Neuronal stem cell (in vitro differentiated cells): ENCODE results near the gene ALOX5AP.

ENCODE experiments used
- DNase-seq: peaks from one replicate; pipeline ENCODE4 v3.0.0-alpha.2; 2013; ENCODE audit warnings: low spot score
- H2AFZ ChIP-seq: one replicate; pipeline ENCODE4 v1.6.1; 2013; ENCODE audit warnings: mild to moderate bottlenecking, low read length, inconsistent platforms
- H2AK5ac ChIP-seq: 2 replicates; pipeline ENCODE4 v1.6.1; 2013; ENCODE audit warnings: low read depth, mild to moderate bottlenecking, inconsistent platforms, low read length, moderate library complexity, mixed read lengths
- H2BK120ac ChIP-seq: 2 replicates; pipeline ENCODE4 v1.6.1; 2013; ENCODE audit warnings: low read depth, mild to moderate bottlenecking, inconsistent platforms, low read length, moderate library complexity, mixed read lengths
- H2BK12ac ChIP-seq: one replicate; pipeline ENCODE4 v1.6.1; 2013; ENCODE audit warnings: low read length, inconsistent platforms
- H2BK15ac ChIP-seq: 2 replicates; pipeline ENCODE4 v1.6.1; 2013; ENCODE audit warnings: mild to moderate bottlenecking, low read length, inconsistent platforms, mixed read lengths
- H2BK5ac ChIP-seq: one replicate; pipeline ENCODE4 v1.6.1; 2013; ENCODE audit warnings: inconsistent platforms, mild to moderate bottlenecking, low read length, moderate library complexity
- H3K14ac ChIP-seq: one replicate; pipeline ENCODE4 v1.6.1; 2013; ENCODE audit warnings: low read length, inconsistent platforms
- H3K18ac ChIP-seq: 2 replicates; pipeline ENCODE4 v1.6.1; 2013; ENCODE audit warnings: low read length, inconsistent platforms
- H3K23ac ChIP-seq: 2 replicates; pipeline ENCODE4 v1.6.1; 2013; ENCODE audit warnings: low read depth, mild to moderate bottlenecking, mixed read lengths, low read length, inconsistent platforms; ENCODE audit not compliant: poor library complexity
- H3K27ac ChIP-seq: replicated peaks from 3 replicates; pipeline ENCODE4 v1.5.1; 2013; ENCODE audit warnings: low read length, inconsistent platforms
- H3K27me3 ChIP-seq, 3 experiments: 2 replicates each; pipeline ENCODE4 v1.6.1; 2013; ENCODE audit warnings: low read length in 3 of 3, mild to moderate bottlenecking in 2 of 3, inconsistent platforms in 1 of 3, low read depth in 1 of 3, mixed read lengths in 1 of 3, moderate library complexity in 1 of 3; ENCODE audit not compliant: control insufficient read depth in 3 of 3, insufficient read depth in 3 of 3
- H3K36me3 ChIP-seq, 2 donors: replicated peaks in 1 of 2; 2 replicates each; pipeline ENCODE4 v1.6.1; 2013; ENCODE audit warnings: low read length in 2 of 2; ENCODE audit not compliant: control insufficient read depth in 2 of 2, insufficient read depth in 2 of 2
- H3K4ac ChIP-seq: 2 replicates; pipeline ENCODE4 v1.6.1; 2013; ENCODE audit warnings: inconsistent platforms, mild to moderate bottlenecking, low read length, moderate library complexity
- H3K4me1 ChIP-seq, 2 donors: 1 replicate in 1 of 2; 2 replicates in 1 of 2; pipeline ENCODE4 v1.6.1; 2013; ENCODE audit warnings: low read length in 2 of 2, low read depth in 1 of 2; ENCODE audit not compliant: control insufficient read depth in 2 of 2, insufficient read depth in 1 of 2
- H3K4me2 ChIP-seq: one replicate; pipeline ENCODE4 v1.6.1; 2013; ENCODE audit warnings: mild to moderate bottlenecking, low read length, inconsistent platforms; ENCODE audit not compliant: insufficient read depth, poor library complexity, severe bottlenecking
- H3K4me3 ChIP-seq, 2 donors: 2 replicates each; pipeline ENCODE4 v1.5.1; 2013; ENCODE audit warnings: low read length in 2 of 2, mild to moderate bottlenecking in 2 of 2, inconsistent platforms in 1 of 2, moderate library complexity in 1 of 2
- H3K79me1 ChIP-seq: one replicate; pipeline ENCODE4 v1.6.1; 2013; ENCODE audit warnings: low read depth, mild to moderate bottlenecking, inconsistent platforms, low read length, moderate library complexity
- H3K9ac ChIP-seq: one replicate; pipeline ENCODE4 v1.6.1; 2013; ENCODE audit warnings: mild to moderate bottlenecking, low read depth, low read length, inconsistent platforms; ENCODE audit not compliant: poor library complexity
- H3K9me3 ChIP-seq, 2 donors: replicated peaks in 1 of 2; 2 replicates each; pipeline versions ENCODE3 to v1.6.1; 2013; ENCODE audit warnings: low read length in 2 of 2, mild to moderate bottlenecking in 2 of 2, inconsistent platforms in 1 of 2, low read depth in 1 of 2, mixed read lengths in 1 of 2, moderate library complexity in 1 of 2; ENCODE audit not compliant: control insufficient read depth in 2 of 2, insufficient read depth in 1 of 2
- H4K8ac ChIP-seq: one replicate; pipeline ENCODE4 v1.6.1; 2013; ENCODE audit warnings: low read depth, mild to moderate bottlenecking, inconsistent platforms, low read length, moderate library complexity
- H4K91ac ChIP-seq: one replicate; pipeline ENCODE4 v1.6.1; 2013; ENCODE audit warnings: low read length, low read depth, mild to moderate bottlenecking, inconsistent platforms; ENCODE audit not compliant: poor library complexity
- WGBS, 2 donors: extraction: QIAGEN DNeasy Blood & Tissue Kit; methylation state at CpG; one replicate each; pipeline ENCODE4 v1.1.7; 2013; ENCODE audit warnings: missing lambda C conversion rate in 2 of 2, mixed read lengths in 1 of 2; ENCODE audit not compliant: insufficient read length in 2 of 2, insufficient replicate concordance in 1 of 2; ENCODE audit errors: extremely low coverage in 2 of 2; 5-methylcytosine and 5-hydroxymethylcytosine counted together

ALOX5AP gene

DNA sequence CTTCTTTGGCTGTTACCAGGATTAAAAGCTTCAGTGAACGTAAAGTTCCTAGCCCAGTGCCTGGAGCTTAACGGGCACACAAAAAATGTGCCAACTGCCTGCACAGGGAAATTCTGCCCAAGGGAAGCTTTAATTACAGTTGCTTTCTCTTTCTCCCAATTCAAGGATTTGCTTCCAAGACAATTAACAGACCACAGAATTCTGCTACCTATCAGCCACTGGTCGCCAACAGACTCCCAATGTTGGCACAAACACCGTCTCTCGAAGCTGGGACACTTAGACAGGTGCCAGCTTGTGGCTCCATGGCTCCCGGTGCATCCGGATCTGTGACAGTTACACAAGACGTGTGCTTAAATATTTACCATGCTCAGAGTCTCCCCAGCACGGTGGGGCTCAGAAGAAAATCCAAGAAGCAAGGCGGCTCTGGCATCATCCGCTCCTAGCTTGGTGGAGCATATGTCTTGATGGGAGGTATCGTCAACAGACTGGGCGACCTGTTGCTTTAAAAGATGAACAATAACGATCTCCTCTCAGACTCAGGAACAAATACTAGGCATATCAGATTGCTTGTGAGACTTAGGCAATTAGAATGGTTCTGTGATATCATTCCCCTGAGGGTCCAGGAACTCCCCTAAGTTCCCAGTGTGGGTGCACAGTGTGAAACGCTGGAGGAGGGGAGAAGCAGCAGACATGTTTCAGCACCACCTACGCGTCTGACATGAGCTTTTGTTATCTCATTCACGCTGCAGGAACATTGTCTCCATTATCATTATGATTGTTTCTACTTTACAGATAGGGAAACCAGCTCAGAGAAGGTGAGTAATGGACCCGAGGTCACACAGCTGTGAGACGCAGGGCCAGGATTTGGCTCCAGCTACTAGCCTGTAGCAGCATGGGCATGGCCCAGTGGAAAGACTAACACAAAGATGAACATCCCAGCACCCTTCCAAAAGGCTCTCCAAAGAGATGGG lies 61.6 kb downstream of the ALOX5AP start:
- H2AK5ac ChIP-seq: no peak overlapping the region
- no peaks in the 10 kb centered on the region for H3K9me3 ChIP-seq
- H3K23ac ChIP-seq: no peak overlapping the region
- no peak overlapping the region for H4K91ac ChIP-seq
- no peak overlapping the region for H3K4me3 ChIP-seq
- no peak overlapping the region for H3K9ac ChIP-seq
- no peaks in the 10 kb centered on the region for H3K27me3 ChIP-seq
- no peak overlapping the region for H3K27ac ChIP-seq
- H2BK12ac ChIP-seq: no peak overlapping the region
- no peak overlapping the region for H2BK15ac ChIP-seq
- H3K14ac ChIP-seq: no peak overlapping the region
- no peak overlapping the region for H3K4ac ChIP-seq
- peaks cover 8 to 22% of the 10 kb centered on the region in 2 donors for H3K4me1 ChIP-seq
- H4K8ac ChIP-seq: no peak overlapping the region
- H2BK5ac ChIP-seq: no peak overlapping the region
- H3K36me3 ChIP-seq: no peaks in the 10 kb centered on the region
- WGBS, 2 donors: no CpG with 5 or more reads among the region's 20 CpGs
- H2AFZ ChIP-seq: no peak overlapping the region
- H3K4me2 ChIP-seq: no peak overlapping the region
- DNase-seq: no peak
- H3K79me1 ChIP-seq: no peaks in the 10 kb centered on the region
- no peak overlapping the region for H3K18ac ChIP-seq
- no peak overlapping the region for H2BK120ac ChIP-seq

DNA sequence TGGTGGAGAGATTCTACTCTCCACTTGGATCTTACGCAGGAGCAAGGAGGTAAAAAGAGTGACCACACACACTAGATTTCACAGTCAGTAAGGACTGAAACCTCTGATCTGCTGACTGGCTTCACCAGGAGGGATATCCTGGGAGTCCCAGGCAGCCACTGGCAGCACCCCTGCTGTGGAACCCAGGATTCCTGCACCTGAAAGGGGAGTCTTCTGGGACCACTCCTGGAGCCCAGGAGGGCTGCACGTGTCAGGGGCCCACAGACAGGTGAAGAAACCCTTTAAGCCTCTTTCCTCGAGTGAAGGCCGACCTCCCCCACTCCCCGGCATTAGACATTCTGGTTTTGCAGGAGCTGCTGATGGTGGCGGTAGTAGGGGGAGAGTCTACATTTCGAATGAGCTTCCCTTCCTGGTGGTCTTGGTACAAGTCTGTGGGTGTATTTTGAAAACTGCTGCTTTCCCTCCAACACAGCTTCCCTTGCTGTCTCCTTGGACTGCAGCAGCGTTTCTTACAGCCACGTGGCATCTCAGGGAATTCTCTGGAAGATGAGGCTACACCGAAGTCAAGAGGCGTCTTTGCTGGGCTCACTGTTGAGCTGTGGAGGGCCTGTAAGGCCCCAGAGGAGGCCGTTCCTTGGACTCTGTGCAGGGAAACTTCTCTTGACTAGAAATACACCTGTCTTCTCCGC lies 62.6 kb downstream of the ALOX5AP start:
- Histone ChIP-seq H3K4me3 (no peak overlapping the region), H3K9ac (no peak overlapping the region), H3K18ac (no peak overlapping the region), H3K4me1 (peaks cover 6 to 13% of the 10 kb centered on the region in 2 donors), H3K4me2 (no peak overlapping the region), H2AK5ac (no peak overlapping the region), H2BK12ac (no peak overlapping the region), H2BK120ac (no peak overlapping the region), H3K4ac (no peak overlapping the region), H3K79me1 (no peaks in the 10 kb centered on the region), H3K9me3 (no peaks in the 10 kb centered on the region), H3K23ac (no peak overlapping the region), H3K27ac (no peak overlapping the region), H2BK15ac (no peak overlapping the region), H2BK5ac (no peak overlapping the region), H3K36me3 (no peaks in the 10 kb centered on the region), H4K91ac (no peak overlapping the region), H3K27me3 (no peaks in the 10 kb centered on the region), H4K8ac (no peak overlapping the region), H3K14ac (no peak overlapping the region), H2AFZ (peak overlapping the region; percentile 48)
- WGBS, 2 donors: no CpG with 5 or more reads among the region's 13 CpGs
- DNase-seq: no peak

DNA sequence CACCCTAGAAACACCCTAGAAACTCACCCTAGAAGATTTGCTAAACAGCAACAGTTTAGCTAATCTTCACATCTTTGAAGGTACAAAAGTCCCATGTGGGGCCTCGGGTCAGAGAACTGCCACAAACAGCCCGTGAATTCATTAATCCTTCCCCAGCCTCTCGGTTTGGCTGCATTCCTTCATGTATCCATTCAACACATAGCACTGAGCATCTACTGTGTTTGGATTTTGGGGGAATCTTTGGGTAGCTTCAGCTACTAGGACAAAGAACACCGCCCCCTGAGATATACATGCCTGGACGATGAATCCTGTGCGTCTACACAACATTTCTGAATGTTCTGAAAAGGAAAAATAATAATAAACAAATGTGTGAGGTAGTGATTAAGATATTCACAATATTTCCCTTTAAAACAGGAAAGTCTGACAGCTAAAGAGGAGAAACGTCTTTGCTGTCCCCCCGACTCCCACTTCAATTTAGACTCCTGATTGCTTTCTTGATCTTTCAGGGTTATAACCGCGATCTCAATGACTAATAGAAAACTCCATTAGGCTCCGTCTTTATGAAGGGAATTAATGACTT lies 63.5 kb downstream of the ALOX5AP start:
- DNase-seq: no peak
- no CpG with 5 or more reads among the region's 11 CpGs for WGBS, 2 donors
- Histone ChIP-seq H3K23ac (no peak overlapping the region), H2BK15ac (no peak overlapping the region), H3K4ac (no peak overlapping the region), H3K14ac (no peak overlapping the region), H3K36me3 (no peaks in the 10 kb centered on the region), H3K79me1 (no peaks in the 10 kb centered on the region), H3K27me3 (no peaks in the 10 kb centered on the region), H3K27ac (no peak overlapping the region), H3K4me1 (peaks cover 8 to 12% of the 10 kb centered on the region in 2 donors), H4K91ac (no peak overlapping the region), H2BK5ac (no peak overlapping the region), H3K18ac (no peak overlapping the region), H3K9me3 (no peaks in the 10 kb centered on the region), H2AFZ (peak overlapping the region; percentile 57), H3K4me2 (no peak overlapping the region), H3K4me3 (no peak overlapping the region), H4K8ac (no peak overlapping the region), H3K9ac (no peak overlapping the region), H2BK12ac (no peak overlapping the region), H2AK5ac (no peak overlapping the region), H2BK120ac (no peak overlapping the region)

DNA sequence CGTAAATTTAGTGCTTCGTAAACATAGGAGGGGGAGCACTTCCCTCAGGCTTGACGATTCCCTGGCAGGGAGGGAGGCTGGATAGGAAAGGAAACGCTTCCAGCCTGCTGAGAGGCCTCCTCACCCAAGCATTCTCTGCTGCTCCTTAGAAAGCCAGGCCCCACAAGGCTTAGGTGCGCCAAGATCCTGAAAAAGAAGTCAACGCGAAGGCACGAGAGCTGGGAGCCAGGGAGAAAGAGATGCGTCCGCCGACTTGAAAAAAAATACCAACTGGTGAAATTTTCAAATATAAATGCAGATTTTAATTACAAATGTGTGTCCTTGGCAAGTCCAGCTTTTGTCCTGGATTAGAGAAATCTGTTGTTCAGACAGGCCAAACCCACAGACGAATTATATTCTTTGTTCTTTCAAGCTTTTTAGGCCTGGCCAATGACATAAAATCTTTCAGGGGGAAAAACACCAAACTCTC lies 64.0 kb downstream of the ALOX5AP start:
- Histone ChIP-seq H3K79me1 (no peaks in the 10 kb centered on the region), H2AK5ac (no peak overlapping the region), H2AFZ (peak overlapping the region; percentile 57), H3K9me3 (no peaks in the 10 kb centered on the region), H2BK120ac (no peak overlapping the region), H3K4ac (no peak overlapping the region), H3K9ac (no peak overlapping the region), H3K23ac (no peak overlapping the region), H3K27ac (no peak overlapping the region), H3K18ac (no peak overlapping the region), H3K4me2 (no peak overlapping the region), H3K14ac (no peak overlapping the region), H3K4me1 (peaks cover 8 to 12% of the 10 kb centered on the region in 2 donors), H3K4me3 (no peak overlapping the region), H2BK5ac (no peak overlapping the region), H2BK15ac (no peak overlapping the region), H3K36me3 (no peaks in the 10 kb centered on the region), H3K27me3 (no peaks in the 10 kb centered on the region), H4K91ac (no peak overlapping the region), H2BK12ac (no peak overlapping the region), H4K8ac (no peak overlapping the region)
- WGBS, 2 donors: no CpG with 5 or more reads among the region's 12 CpGs
- no peak for DNase-seq
